ENCODE results near the gene STK36.

The STK36 gene

DNA sequence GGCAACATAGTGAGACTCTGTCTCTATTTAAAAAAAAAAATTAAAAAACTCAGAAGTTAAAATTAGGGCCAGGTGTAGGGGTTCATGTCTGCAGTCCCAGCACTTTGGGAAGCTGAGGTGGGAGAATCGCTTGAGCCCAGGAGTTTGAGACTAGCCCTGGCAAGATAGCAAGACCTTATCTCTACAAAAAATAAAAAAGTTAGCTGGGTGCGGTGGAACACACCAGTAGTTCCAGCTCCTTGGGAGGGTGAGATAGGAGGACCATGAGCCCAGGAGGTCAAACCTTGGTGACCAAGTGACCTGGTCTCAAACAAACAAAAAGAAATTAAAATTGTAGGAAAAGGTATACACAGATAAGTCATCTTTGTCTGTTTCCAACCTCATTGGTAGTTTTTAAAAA is 50.0 kb downstream of the STK36 start:
- H3K27ac ChIP-seq (ENCODE audit: poor library complexity, severe bottlenecking) = no peak overlapping the region
- no peak for DNase-seq (ENCODE audit: low spot score)

GRCh38 chr2:218722419-218722818 is 50.5 kb downstream of the STK36 start:
- Histone ChIP-seq H3K9me3 (ENCODE audit: severe bottlenecking) (peaks cover 5% of the 10 kb centered on the region), H3K36me3 (ENCODE audit: low read depth) (peaks cover 25% of the 10 kb centered on the region), H3K4me1 (ENCODE audit: insufficient read depth, poor library complexity, severe bottlenecking) (peaks cover 1% of the 10 kb centered on the region), H3K4me3 (ENCODE audit: severe bottlenecking) (no peak overlapping the region), H3K27me3 (ENCODE audit: insufficient read depth, poor library complexity, severe bottlenecking) (no peaks in the 10 kb centered on the region), H3K27ac (ENCODE audit: poor library complexity, severe bottlenecking) (no peak overlapping the region)
- DNase-seq (ENCODE audit: low spot score) (no peak), ATAC-seq (ENCODE audit: low read depth) (no peak)
- TF ChIP-seq, protein P1, sequence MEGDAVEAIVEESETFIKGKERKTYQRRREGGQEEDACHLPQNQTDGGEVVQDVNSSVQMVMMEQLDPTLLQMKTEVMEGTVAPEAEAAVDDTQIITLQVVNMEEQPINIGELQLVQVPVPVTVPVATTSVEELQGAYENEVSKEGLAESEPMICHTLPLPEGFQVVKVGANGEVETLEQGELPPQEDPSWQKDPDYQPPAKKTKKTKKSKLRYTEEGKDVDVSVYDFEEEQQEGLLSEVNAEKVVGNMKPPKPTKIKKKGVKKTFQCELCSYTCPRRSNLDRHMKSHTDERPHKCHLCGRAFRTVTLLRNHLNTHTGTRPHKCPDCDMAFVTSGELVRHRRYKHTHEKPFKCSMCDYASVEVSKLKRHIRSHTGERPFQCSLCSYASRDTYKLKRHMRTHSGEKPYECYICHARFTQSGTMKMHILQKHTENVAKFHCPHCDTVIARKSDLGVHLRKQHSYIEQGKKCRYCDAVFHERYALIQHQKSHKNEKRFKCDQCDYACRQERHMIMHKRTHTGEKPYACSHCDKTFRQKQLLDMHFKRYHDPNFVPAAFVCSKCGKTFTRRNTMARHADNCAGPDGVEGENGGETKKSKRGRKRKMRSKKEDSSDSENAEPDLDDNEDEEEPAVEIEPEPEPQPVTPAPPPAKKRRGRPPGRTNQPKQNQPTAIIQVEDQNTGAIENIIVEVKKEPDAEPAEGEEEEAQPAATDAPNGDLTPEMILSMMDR (IDR thresholded peaks at IDR 0.05; ENCODE audit: poor library complexity, severe bottlenecking) = no peak

More for the DNA sequence above, 50.0 kb downstream of the STK36 start:
- ATAC-seq (ENCODE audit: low read depth) = no peak
- H3K9me3 ChIP-seq (ENCODE audit: severe bottlenecking) = peaks cover 5% of the 10 kb centered on the region
- H3K36me3 ChIP-seq (ENCODE audit: low read depth) = peaks cover 20% of the 10 kb centered on the region
- H3K4me3 ChIP-seq (ENCODE audit: severe bottlenecking) = no peak overlapping the region
- TF ChIP-seq, protein P1 (IDR thresholded peaks at IDR 0.05; ENCODE audit: poor library complexity, severe bottlenecking) = no peak
- H3K4me1 ChIP-seq (ENCODE audit: insufficient read depth, poor library complexity, severe bottlenecking) = peaks cover 6% of the 10 kb centered on the region
- no peaks in the 10 kb centered on the region for H3K27me3 ChIP-seq (ENCODE audit: insufficient read depth, poor library complexity, severe bottlenecking)

DNA sequence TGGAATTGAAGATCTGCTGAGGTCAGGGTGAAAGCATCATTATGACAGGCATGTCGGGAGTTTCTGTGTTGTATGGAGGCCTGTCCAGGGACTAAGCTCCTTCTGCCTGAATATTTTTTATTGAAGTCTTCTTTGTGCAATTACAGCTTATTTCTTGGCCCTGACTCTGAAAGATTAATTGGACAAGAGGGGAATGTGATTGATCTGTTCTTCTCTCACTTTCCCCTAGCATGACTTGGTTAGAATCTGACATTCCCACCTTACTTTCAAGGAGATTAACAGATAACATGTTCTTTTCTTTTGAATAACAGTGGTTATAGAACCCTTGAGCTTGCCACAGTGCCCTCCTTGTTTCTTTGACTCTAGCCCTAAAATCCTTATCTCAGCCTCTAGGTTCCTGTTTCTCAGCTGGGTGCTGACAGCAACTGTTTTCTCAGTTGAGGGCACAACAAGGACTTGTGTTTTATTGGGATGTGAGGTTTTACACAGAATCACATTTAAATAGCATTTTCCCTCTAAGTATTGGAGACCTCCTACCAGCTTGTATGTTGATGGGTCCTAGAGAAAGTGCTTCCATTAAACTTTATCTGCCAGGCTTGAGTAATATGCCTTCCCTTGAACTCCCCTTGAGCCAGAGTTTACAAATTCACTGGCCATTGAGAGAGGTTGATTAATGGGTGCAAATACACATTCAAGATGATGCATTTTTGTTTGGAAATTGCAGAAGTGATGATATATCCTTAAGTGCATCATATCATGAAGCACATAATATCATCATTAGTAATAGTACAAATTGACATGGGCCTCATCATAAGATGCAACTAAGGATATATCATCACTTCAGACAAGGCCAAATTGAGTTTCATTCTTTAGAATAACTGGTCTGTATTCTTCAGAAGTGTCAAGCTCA is 51.2 kb downstream of the STK36 start:
- DNase-seq (ENCODE audit: low spot score) = no peak
- H3K9me3 ChIP-seq (ENCODE audit: severe bottlenecking) = peaks cover 5% of the 10 kb centered on the region
- no peak overlapping the region for H3K4me3 ChIP-seq (ENCODE audit: severe bottlenecking)
- no peaks in the 10 kb centered on the region for H3K27me3 ChIP-seq (ENCODE audit: insufficient read depth, poor library complexity, severe bottlenecking)
- peaks cover 24% of the 10 kb centered on the region for H3K36me3 ChIP-seq (ENCODE audit: low read depth)
- H3K4me1 ChIP-seq (ENCODE audit: insufficient read depth, poor library complexity, severe bottlenecking) = no peaks in the 10 kb centered on the region
- TF ChIP-seq, protein P1 (IDR thresholded peaks at IDR 0.05; ENCODE audit: poor library complexity, severe bottlenecking) = no peak
- no peak for ATAC-seq (ENCODE audit: low read depth)
- no peak overlapping the region for H3K27ac ChIP-seq (ENCODE audit: poor library complexity, severe bottlenecking)

DNA sequence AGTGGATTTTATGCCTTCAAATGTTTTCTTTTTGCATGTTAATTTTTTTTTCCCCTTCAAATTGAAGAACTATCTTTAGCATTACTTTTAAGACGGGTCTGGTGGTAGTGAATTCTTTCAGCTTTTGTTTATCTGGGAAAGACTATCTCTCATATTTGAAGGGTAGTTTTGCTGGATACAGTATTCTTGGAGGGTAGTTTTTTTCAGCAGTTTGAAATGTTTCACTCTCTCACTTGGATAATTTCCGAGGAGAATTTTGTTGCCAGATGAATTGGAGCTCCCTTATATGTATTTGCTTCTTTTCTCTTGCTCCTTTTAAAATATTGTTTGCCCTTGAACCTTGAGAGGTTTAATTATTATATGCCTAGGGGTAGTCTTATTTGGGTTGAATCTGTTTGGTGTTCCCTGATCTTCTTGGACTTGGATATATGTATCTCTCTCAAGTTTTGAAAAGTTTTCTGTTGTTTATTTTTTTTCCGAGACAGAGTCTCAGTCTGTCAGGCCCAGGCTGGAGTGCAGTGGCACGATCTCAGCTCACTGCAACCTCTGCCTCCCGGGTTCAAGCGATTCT is 54.2 kb downstream of the STK36 start:
- Histone ChIP-seq H3K36me3 (ENCODE audit: low read depth) (peaks cover 20% of the 10 kb centered on the region), H3K27ac (ENCODE audit: poor library complexity, severe bottlenecking) (no peak overlapping the region), H3K4me3 (ENCODE audit: severe bottlenecking) (no peak overlapping the region), H3K27me3 (ENCODE audit: insufficient read depth, poor library complexity, severe bottlenecking) (no peaks in the 10 kb centered on the region), H3K9me3 (ENCODE audit: severe bottlenecking) (peaks cover 5% of the 10 kb centered on the region), H3K4me1 (ENCODE audit: insufficient read depth, poor library complexity, severe bottlenecking) (peaks cover 4% of the 10 kb centered on the region)
- DNase-seq (ENCODE audit: low spot score) (no peak), ATAC-seq (ENCODE audit: low read depth) (no peak)
- TF ChIP-seq, protein P1 (IDR thresholded peaks at IDR 0.05; ENCODE audit: poor library complexity, severe bottlenecking) = no peak

Measured in RWPE2 (cell line).